ENCODE measurements around the gene ZPR1.

GRCh38 chr11:116773203-116774097 is 14.4 kb downstream of the ZPR1 start:
- TF ChIP-seq CTCF (IDR thresholded peaks at IDR 0.05): no peak
- TF ChIP-seq POLR2AphosphoS5 (IDR thresholded peaks at IDR 0.05; ENCODE audit: insufficient read depth in 1 of 2, low read depth in 1 of 2): no peak
- TF ChIP-seq POLR2A (IDR thresholded peaks at IDR 0.05): no peak
